Hepatocyte (in vitro differentiated cells): ENCODE measurements around the gene RDX. TPM values are rescaled to one million over a fixed set of nuclear protein-coding genes. Genes with fewer than 3 reads are reported as not detected.

Source experiments
- DNase-seq: peaks from one replicate; pipeline ENCODE4 v3.0.0-alpha.2; 2016; ENCODE audit warnings: low spot score
- H2AFZ ChIP-seq: fragments of 200-600 bp; sonication (generic); 2 replicates; pipeline ENCODE4 v1.6.0; 2016; ENCODE audit warnings: antibody characterized with exemption, mild to moderate bottlenecking
- H3K27ac ChIP-seq: fragments of 200-600 bp; sonication (generic); 2 replicates; pipeline ENCODE4 v1.5.1; 2016; ENCODE audit warnings: mild to moderate bottlenecking
- H3K27me3 ChIP-seq: fragments of 200-600 bp; sonication (generic); 2 replicates; pipeline ENCODE4 v1.6.1; 2016
- H3K36me3 ChIP-seq: fragments of 200-600 bp; sonication (generic); replicated peaks from 2 replicates; pipeline ENCODE4 v1.5.1; 2016; ENCODE audit warnings: low read depth; ENCODE audit not compliant: insufficient read depth
- H3K4me1 ChIP-seq: fragments of 200-600 bp; sonication (generic); 2 replicates; pipeline ENCODE4 v1.5.1; 2016; ENCODE audit warnings: mild to moderate bottlenecking, moderate library complexity; ENCODE audit not compliant: insufficient read depth
- H3K4me2 ChIP-seq: fragments of 200-600 bp; sonication (generic); 2 replicates; pipeline ENCODE4 v1.6.0; 2016
- H3K4me3 ChIP-seq: fragments of 200-600 bp; sonication (generic); 2 replicates; pipeline ENCODE4 v1.5.1; 2016; ENCODE audit warnings: mild to moderate bottlenecking
- H3K79me2 ChIP-seq: fragments of 200-600 bp; sonication (generic); 2 replicates; pipeline ENCODE4 v1.6.0; 2017; ENCODE audit warnings: mild to moderate bottlenecking
- H3K9me2 ChIP-seq: fragments of 200-600 bp; sonication (generic); replicated peaks from 2 replicates; pipeline ENCODE4 v1.6.0; 2017; ENCODE audit warnings: mild to moderate bottlenecking; ENCODE audit not compliant: insufficient read depth
- H3K9me3 ChIP-seq: fragments of 200-600 bp; sonication (generic); 2 replicates; pipeline ENCODE4 v1.5.1; 2016; ENCODE audit warnings: low read depth, mild to moderate bottlenecking
- H4K20me1 ChIP-seq: fragments of 200-600 bp; sonication (generic); 2 replicates; pipeline ENCODE4 v1.6.0; 2016; ENCODE audit warnings: mild to moderate bottlenecking; ENCODE audit not compliant: insufficient read depth, poor library complexity, severe bottlenecking
- EZH2 ChIP-seq: fragments of 200-600 bp; sonication (generic); IDR thresholded peaks from 2 replicates; pipeline ENCODE4 v1.6.1; 2016; ENCODE audit warnings: antibody characterized with exemption, mild to moderate bottlenecking, borderline replicate concordance
- EZH2phosphoT487 ChIP-seq: fragments of 200-600 bp; sonication (generic); IDR thresholded peaks from one replicate; pipeline ENCODE4 v1.6.1; 2018; ENCODE audit warnings: antibody characterized with exemption, mild to moderate bottlenecking, low read depth, moderate library complexity; ENCODE audit not compliant: unreplicated experiment, severe bottlenecking
- WGBS: methylation state at CpG from one replicate; pipeline ENCODE4 v1.1.6; 2016; ENCODE audit warnings: low lambda C conversion rate; ENCODE audit errors: missing lambda C conversion rate; 5-methylcytosine and 5-hydroxymethylcytosine counted together
- polyA plus RNA-seq: library from polyadenylated mRNA; unstranded; fragments of >200 nt; fragmentation: Nextera tagmentation; extraction: Ambion mirVana; gene quantifications from 2 replicates; pipeline ENCODE4 v1.2.1, GENCODE V29; 2016
- total RNA-seq: library from RNA; depleted of rRNA; stranded (reverse); fragments of >200 nt; gene quantifications from 2 replicates; pipeline ENCODE4 v1.2.3, GENCODE V29; 2014
- TF ChIP-seq, protein P1 (sequence below): fragments of 200-600 bp; sonication (generic); IDR thresholded peaks from 2 replicates; pipeline ENCODE4 v1.5.1; 2016; ENCODE audit warnings: antibody characterized with exemption, mild to moderate bottlenecking; ENCODE audit not compliant: poor library complexity

RDX gene
- total and polyA plus RNA-seq, 2 experiments from 2014 or later, result 106 to 143 TPM

DNA sequence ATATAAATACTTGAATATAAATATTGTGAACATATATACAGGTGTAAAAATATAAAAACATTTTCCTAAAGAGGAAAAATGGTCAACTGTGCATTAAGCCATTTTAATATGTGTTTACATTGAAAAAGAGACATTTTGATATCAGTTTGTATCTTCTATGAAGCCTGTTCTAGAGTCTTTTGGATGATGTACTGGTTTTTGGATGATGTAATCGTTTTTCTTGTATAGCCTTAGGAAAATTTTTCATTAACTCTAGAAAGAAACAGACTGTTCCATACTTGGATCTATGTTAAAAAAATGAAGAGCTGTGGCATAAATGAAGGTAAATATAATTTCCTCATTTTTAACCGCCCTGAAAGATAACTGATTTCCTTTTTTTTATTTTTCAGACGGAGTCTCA, 39.6 kb upstream of the RDX start:
- H3K27ac ChIP-seq, result no peak overlapping the region
- no peak overlapping the region for H3K4me2 ChIP-seq
- no peaks in the 10 kb centered on the region for H3K36me3 ChIP-seq
- H3K4me3 ChIP-seq, result no peak overlapping the region
- H3K4me1 ChIP-seq, result peaks cover 4% of the 10 kb centered on the region
- H3K9me3 ChIP-seq, result no peaks in the 10 kb centered on the region
- no peaks in the 10 kb centered on the region for H3K9me2 ChIP-seq
- DNase-seq, result no peak
- no peak overlapping the region for H2AFZ ChIP-seq
- no peak for TF ChIP-seq EZH2phosphoT487
- no peak for TF ChIP-seq EZH2
- TF ChIP-seq, protein P1, sequence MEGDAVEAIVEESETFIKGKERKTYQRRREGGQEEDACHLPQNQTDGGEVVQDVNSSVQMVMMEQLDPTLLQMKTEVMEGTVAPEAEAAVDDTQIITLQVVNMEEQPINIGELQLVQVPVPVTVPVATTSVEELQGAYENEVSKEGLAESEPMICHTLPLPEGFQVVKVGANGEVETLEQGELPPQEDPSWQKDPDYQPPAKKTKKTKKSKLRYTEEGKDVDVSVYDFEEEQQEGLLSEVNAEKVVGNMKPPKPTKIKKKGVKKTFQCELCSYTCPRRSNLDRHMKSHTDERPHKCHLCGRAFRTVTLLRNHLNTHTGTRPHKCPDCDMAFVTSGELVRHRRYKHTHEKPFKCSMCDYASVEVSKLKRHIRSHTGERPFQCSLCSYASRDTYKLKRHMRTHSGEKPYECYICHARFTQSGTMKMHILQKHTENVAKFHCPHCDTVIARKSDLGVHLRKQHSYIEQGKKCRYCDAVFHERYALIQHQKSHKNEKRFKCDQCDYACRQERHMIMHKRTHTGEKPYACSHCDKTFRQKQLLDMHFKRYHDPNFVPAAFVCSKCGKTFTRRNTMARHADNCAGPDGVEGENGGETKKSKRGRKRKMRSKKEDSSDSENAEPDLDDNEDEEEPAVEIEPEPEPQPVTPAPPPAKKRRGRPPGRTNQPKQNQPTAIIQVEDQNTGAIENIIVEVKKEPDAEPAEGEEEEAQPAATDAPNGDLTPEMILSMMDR, result no peak
- no peaks in the 10 kb centered on the region for H3K79me2 ChIP-seq
- H3K27me3 ChIP-seq, result no peaks in the 10 kb centered on the region
- no peaks in the 10 kb centered on the region for H4K20me1 ChIP-seq
- WGBS, result 90% methylated on average over 3 of the region's 3 CpGs

DNA sequence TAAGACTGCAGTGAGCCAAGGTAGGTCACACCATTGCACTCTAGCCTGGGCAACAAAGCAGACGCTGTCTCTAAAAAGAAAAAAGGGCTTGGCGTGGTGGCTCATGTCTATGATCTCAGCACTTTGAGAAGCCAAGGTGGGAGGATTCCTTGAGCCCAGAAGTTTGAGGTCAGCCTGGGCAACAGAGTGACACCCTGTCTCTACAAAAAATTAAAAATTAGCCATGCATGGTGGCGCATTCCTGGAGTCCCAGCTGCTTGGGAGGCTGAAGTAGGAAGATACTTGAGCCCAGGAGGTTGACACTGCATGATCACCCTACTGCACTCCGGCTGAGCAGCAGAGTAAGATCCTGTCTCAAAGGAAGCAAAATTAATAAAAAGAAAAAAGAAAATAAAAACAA, 38.9 kb upstream of the RDX start:
- no peak overlapping the region for H3K4me3 ChIP-seq
- no peaks in the 10 kb centered on the region for H4K20me1 ChIP-seq
- TF ChIP-seq EZH2phosphoT487, result no peak
- no peak for TF ChIP-seq EZH2
- TF ChIP-seq, protein P1, result no peak
- peaks cover 4% of the 10 kb centered on the region for H3K4me1 ChIP-seq
- 89% methylated on average over 4 of the region's 4 CpGs for WGBS
- H3K36me3 ChIP-seq, result no peaks in the 10 kb centered on the region
- H3K4me2 ChIP-seq, result no peak overlapping the region
- DNase-seq, result no peak
- no peaks in the 10 kb centered on the region for H3K9me2 ChIP-seq
- no peaks in the 10 kb centered on the region for H3K27me3 ChIP-seq
- no peaks in the 10 kb centered on the region for H3K9me3 ChIP-seq
- no peak overlapping the region for H2AFZ ChIP-seq
- H3K79me2 ChIP-seq, result no peaks in the 10 kb centered on the region
- H3K27ac ChIP-seq, result no peak overlapping the region

DNA sequence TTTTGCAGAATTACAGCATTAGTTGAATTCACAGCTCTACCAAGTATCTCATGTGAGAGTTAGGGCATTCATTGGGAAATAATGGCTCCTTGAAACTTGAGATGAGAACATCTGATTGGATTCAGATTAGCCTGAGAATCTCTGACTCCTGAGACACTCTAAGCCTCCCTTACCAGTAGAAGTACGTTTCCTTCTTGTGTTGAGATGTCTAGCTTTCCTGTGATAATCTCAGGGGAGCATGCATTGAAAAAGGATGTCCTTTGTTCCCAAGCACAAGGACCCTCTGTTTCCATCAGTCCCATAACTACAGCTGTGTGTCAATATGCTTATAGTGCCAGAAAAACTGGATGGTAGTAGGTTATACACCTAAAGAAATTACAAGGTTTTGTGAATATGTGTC, 35.2 kb upstream of the RDX start:
- Histone ChIP-seq H4K20me1 (no peaks in the 10 kb centered on the region), H3K4me1 (no peaks in the 10 kb centered on the region), H2AFZ (no peak overlapping the region), H3K4me2 (no peak overlapping the region), H3K27ac (no peak overlapping the region), H3K27me3 (no peaks in the 10 kb centered on the region), H3K9me3 (no peaks in the 10 kb centered on the region), H3K4me3 (no peak overlapping the region), H3K79me2 (no peaks in the 10 kb centered on the region), H3K9me2 (no peaks in the 10 kb centered on the region), H3K36me3 (no peaks in the 10 kb centered on the region)
- 57% methylated on average over 1 of the region's 1 CpG for WGBS
- TF ChIP-seq EZH2phosphoT487 (no peak), EZH2 (no peak)
- TF ChIP-seq, protein P1, result no peak
- no peak for DNase-seq

DNA sequence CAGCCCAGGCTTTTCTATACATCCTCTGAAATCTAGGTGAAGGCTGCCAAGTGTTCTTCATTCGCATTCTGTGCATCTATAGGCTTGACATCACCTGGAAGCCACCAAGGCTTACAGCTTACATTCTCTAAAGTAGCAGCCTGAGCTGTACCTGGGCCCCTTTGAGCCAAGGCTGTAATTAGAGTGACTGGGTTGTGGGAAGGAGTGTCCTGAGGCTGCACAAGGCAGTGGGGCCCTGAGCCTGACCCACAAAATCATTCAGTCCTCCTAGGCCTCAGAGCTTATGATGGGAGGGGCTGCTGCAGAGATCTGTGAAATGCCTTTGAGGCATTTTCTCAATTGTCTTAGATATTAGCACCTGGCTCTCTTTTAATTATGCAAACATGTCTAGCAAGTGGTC, 33.0 kb upstream of the RDX start:
- no peak for TF ChIP-seq EZH2
- TF ChIP-seq EZH2phosphoT487, result no peak
- TF ChIP-seq, protein P1, result no peak
- Histone ChIP-seq H3K4me1 (no peaks in the 10 kb centered on the region), H3K79me2 (no peaks in the 10 kb centered on the region), H4K20me1 (no peaks in the 10 kb centered on the region), H3K36me3 (no peaks in the 10 kb centered on the region), H3K4me2 (no peak overlapping the region), H3K9me2 (no peaks in the 10 kb centered on the region), H3K27me3 (no peaks in the 10 kb centered on the region), H3K9me3 (no peaks in the 10 kb centered on the region), H3K4me3 (no peak overlapping the region), H2AFZ (no peak overlapping the region), H3K27ac (no peak overlapping the region)
- DNase-seq, result no peak
- 83% methylated on average over 1 of the region's 1 CpG for WGBS
